GM21367 (cell line): ENCODE measurements around the gene GNAT3.

Experiments used
- ATAC-seq: cut with Tn5 transposase; IDR thresholded peaks from one replicate; pipeline ENCODE4 v1.9.1; 2021; ENCODE audit not compliant: unreplicated experiment

Gene GNAT3

DNA sequence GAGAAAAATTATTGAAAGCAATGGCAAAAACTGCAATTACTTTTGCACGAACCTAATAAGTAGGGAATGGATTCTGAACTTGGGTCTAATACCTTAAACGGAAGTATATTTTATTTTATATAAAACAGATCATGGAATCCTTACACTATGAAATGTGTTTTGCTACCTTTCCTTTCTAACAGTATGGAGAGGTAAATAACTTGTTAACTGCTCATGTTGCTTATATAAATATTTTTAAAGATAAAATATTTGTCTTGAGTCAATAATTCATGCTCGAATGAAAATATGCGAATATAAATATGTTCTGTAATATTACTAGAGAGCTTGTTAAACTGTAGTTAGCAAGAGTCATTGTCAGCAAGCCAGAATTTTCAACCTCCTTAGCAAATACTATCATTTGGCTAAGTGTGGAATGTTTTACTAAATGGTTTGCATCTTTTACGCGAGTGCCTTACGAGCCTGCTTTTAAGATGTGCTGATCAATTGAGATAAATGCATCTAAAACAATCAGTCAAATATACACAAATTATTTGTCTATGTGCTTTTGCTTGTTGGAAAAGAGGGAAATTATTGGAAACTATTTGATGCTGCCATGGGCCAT is 5.9 kb downstream of the GNAT3 start:
- ATAC-seq: no peak

- ATAC-seq: no peak
These were observed 11.5 kb downstream of the GNAT3 start for GRCh38 chr7:80500325-80500724.

DNA sequence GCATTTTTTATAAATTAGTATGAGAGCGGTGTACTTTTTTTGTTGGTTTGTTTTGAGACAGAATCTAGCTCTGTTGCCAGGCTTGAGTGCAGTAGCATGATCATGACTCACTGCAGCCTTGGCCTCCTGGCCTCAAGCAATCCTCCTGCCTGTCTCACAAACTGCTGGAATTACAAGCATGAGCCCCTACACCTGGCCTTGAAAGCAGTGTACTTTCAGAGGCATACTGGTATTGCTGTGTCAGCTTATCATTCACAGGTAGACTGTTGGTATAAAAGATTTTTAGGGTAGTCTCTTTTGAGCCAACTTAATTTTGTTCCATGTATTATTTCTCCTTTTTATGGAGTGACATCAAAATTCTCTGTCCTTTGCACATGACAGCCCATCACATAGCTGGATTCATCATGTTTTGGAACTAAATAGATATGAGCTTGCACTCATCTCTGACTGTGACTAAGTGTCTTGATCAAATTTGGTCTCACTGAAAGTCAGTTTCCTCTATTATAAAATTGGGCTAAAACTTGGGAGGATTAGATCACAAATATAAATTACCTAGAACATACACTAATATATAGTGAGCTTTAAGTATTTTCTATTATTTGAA is 12.4 kb downstream of the GNAT3 start:
- ATAC-seq: no peak

DNA sequence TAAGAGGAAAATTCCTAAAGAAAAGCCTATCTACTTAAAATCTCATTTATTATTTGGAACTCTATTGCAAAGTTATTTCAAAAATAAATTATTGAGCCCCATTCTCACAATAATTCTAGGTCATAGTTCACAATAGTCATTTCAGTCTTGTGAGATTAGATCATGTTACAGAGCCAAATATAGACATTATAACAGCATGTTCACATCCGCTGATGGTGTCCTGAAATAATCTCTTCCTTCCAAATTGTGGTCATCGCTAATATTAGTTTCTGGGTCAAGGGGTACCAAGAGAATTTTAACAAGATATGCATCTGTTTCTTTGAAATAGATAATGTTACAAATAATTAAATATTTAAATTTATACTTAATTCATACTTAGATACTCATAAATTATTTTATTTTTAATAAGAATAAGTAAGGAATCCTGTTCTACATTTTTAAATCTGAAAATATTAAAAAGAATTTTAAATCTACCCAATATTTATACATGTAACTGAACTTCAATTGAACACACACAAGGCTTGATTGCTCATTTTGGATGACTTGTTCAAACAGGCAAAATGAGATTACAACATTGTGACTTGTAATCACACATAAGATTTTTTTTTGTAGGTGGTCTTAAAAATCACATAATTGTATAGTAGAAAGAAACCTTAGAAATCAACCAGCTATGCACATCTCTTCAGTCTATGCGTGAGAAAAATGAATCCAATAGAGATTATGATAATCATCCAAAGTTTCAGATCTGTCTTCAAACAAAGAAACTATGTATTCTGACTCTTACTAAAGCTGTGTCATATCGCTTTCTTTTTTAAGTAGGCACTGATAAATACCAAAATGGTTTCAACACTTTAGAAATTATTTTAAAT is 13.1 kb downstream of the GNAT3 start:
- ATAC-seq: no peak

DNA sequence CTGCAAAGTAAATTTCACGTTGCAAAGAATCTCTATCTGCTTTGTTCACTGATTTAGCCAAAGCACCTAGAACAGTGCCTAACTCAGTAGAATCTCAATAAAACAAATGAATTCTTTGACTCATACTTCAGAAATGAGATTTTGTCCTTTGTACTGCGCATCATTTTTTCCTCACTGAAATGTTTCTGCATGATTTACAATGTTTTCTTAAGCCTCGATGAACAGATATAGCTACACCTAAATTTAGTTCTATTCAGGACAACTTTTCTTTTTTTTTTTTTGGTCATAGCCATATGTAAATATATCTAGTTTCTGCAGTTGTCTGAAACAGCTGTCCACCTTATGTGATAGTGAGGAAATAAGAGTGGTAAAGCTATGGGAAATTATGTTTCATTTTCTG is 15.3 kb downstream of the GNAT3 start:
- no peak for ATAC-seq

DNA sequence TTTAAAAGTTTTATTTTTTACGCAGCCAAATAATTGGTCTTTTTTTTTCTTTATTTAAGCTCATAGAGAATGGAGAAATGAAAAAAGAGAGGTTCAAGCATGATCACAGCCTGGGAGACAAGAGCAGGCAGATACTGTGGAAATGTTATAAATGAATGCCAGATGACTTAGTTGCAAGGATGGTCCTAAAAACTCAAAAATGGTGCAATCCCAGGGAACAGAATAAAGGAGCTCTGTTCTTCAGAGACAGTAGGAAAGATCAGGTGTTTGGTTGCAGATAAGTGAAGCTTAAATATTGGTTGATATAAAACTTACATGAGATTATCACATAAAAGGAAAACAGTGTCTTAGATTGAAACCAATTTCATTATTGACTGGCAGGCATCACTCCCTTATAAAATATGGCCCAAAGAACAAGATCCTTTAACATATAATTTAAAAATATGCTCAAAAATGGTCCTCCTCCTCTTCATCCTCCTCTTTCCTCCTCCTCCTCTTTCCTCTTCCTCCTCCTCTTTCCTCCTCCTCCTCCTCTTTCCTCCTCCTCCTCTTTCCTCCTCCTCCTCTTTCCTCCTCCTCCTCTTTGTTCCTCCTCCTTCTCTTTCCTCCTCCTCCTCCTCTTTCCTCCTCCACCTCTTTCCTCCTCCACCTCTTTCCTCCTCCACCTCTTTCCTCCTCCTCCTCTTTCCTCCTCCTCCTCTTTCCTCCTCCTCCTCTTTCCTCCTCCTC is 18.6 kb downstream of the GNAT3 start:
- ATAC-seq: no peak

- no peak for ATAC-seq
These were observed 20.4 kb downstream of the GNAT3 start for GRCh38 chr7:80491462-80491861.

GRCh38 chr7:80488851-80489370 is 23.0 kb downstream of the GNAT3 start:
- no peak for ATAC-seq

- no peak for ATAC-seq
These were observed 23.5 kb downstream of the GNAT3 start for GRCh38 chr7:80488406-80488805.

- no peak for ATAC-seq
These were observed 26.1 kb downstream of the GNAT3 start for GRCh38 chr7:80485721-80486120.

DNA sequence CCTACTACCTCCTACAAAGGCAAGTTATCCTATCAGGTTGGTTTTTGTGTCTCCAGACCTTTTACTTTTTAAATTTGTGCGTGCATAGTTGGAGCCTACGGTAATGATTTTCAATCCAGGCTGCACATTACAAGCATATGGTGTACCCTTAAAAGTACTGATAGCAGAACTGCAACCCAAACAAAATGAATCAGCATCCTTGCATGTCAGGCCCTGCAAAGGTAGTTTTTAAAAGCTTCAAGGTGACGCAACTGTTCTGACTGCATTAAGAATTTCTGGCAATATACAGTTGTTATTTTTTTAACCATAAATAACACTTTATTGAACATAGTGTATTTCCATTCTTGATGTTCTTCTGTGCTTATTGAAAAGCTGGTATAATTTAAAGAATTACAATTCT is 28.9 kb downstream of the GNAT3 start:
- no peak for ATAC-seq

DNA sequence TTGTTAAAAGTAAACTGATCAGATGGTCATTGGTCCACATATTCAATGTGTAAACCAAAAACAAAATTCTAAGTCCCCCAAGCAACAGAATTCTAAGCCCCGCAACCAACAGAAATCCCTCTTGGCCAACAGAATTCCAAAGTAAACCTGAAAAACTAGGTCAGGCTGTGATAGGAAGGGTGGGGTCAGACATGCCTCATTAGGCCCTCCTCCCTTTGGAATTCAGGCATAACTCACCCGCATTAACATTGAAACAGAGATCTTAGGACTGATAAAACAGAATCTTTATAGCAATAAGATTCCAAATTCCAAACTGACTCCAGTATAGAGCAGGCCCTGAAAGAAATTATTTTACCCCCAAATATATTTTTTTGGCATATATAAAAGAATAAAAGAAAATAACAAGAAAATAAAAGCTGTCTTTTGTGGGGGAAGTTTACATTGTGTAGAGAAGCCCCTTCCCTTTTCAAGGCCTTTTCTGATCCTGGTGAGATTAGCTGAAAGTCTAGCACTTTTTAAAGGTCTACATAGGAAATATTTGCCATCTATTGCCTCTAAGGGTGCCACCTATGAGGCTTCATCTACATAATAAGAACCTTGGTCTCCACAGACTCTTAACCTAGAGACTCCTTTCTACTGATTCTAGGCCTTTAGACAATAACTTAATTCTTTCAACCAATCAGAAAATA is 30.5 kb downstream of the GNAT3 start:
- ATAC-seq: no peak

DNA sequence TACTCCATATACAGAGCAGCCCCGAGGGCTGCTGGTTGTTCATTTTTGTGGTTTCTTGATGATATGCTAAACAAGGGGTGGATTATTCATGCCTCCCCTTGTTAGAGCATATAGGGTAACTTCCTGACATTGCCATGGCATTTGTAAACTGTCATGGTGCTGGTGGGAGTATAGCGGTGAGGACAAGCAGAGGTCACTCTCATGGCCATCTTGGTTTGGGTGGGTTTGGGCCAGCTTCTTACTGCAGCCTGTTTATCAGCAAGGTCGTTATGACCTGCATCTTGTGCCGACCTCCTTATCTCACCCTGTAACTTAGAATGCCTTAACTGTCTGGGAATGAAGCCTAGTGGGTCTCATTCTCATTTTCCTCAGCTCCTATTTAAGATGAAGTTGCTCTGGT is 31.3 kb downstream of the GNAT3 start:
- no peak for ATAC-seq

DNA sequence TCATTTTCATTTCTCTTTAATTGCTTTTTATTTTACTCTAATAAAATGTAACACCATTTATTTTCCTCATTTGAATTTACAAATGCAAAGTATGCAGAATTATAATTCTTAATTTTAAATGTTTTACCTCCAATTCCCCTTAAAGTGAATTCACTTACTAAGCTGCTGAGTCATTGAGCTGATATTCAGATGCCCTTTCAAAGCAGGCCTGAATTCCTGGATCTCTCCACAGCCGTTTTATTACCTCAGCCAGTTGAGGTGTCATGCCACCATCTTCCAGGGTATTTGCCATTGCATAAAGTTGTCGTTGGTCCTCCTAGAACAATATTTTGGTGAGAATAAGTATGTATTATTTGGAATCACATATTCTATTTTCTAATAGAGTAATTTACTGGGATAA is 33.2 kb downstream of the GNAT3 start:
- ATAC-seq: no peak

DNA sequence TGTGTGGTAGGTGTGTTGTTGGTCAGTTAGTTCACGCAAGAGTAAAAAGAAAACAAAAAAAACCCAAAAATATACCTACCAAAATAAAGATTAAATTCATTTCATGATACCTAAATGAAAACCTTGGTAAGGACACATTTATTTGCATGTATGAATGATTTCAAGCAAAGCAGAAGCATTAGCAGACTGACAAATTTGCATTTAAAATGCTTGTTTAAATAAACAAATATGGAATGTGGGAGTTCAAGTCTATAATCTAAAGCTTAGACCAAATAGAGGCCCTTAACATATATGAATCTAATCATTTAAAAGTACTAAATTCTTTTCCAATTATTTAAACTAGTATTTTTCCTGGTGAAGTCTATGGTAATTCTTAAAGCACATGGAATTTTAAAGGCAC is 35.8 kb downstream of the GNAT3 start:
- ATAC-seq: no peak

GRCh38 chr7:80475383-80475782 is 36.5 kb downstream of the GNAT3 start:
- ATAC-seq: no peak

GRCh38 chr7:80473751-80474150 is 38.1 kb downstream of the GNAT3 start:
- ATAC-seq: no peak

GRCh38 chr7:80472491-80473200 is 39.2 kb downstream of the GNAT3 start:
- no peak for ATAC-seq

GRCh38 chr7:80468931-80469714 is 42.7 kb downstream of the GNAT3 start:
- ATAC-seq: no peak
